Activated B cell treated with CpG ODN at 0.5 μM for 24 hours (primary cell): ENCODE data around the gene KLHL6. TPM values are rescaled to one million over a fixed set of nuclear protein-coding genes. Genes with fewer than 3 reads are reported as not detected.

Experiments
- ATAC-seq: fragments of 200-7000 bp; cut with Tn5 transposase; one replicate; pipeline ENCODE4 v1.10.0; 2021; ENCODE audit warnings: low read depth, mild to moderate bottlenecking, moderate library complexity
- CTCF ChIA-PET: fragments of 350-600 bp; sonication (Branson Sonifier 250); formaldehyde crosslinking; loops from one replicate; lab custom pipeline; 2021; ENCODE audit warnings: antibody characterized with exemption; lab: Charles Lee
- POLR2A ChIA-PET: fragments of 350-600 bp; sonication (Branson Sonifier 250); formaldehyde crosslinking; loops from one replicate; lab custom pipeline; 2021; ENCODE audit warnings: antibody characterized with exemption; lab: Charles Lee
- DNase-seq: peaks from one replicate; pipeline ENCODE4 v3.0.0; 2022
- H3K27ac Mint-ChIP-seq: one replicate; pipeline ENCODE4 v1.8.0; 2020; ENCODE audit warnings: mixed read lengths
- H3K27me3 Mint-ChIP-seq: one replicate; pipeline ENCODE4 v1.8.0; 2021; ENCODE audit warnings: mixed read lengths
- H3K36me3 Mint-ChIP-seq: one replicate; pipeline ENCODE4 v1.8.0; 2021; ENCODE audit warnings: low read depth, mixed read lengths
- H3K4me1 Mint-ChIP-seq: one replicate; pipeline ENCODE4 v1.8.0; 2021; ENCODE audit warnings: mixed read lengths
- H3K4me3 Mint-ChIP-seq: one replicate; pipeline ENCODE4 v1.8.0; 2020; ENCODE audit warnings: mild to moderate bottlenecking, mixed read lengths
- H3K9me3 Mint-ChIP-seq: one replicate; pipeline ENCODE4 v1.8.0; 2020; ENCODE audit warnings: mixed read lengths
- intact Hi-C: fragments of 100-400 bp; cut with micrococcal nuclease; formaldehyde crosslinking; loops from one replicate; pipeline ENCODE4 v1.15.1; 2024
- total RNA-seq: library from RNA; stranded (reverse); gene quantifications from 2 replicates; pipeline ENCODE4 v1.2.3, GENCODE V29; 2022
- TF ChIP-seq, protein P1 (sequence below): fragments of 200-600 bp; IDR thresholded peaks from one replicate; pipeline ENCODE4 v1.8.0; 2022; ENCODE audit warnings: antibody characterized with exemption, mild to moderate bottlenecking

Gene KLHL6, protein sequence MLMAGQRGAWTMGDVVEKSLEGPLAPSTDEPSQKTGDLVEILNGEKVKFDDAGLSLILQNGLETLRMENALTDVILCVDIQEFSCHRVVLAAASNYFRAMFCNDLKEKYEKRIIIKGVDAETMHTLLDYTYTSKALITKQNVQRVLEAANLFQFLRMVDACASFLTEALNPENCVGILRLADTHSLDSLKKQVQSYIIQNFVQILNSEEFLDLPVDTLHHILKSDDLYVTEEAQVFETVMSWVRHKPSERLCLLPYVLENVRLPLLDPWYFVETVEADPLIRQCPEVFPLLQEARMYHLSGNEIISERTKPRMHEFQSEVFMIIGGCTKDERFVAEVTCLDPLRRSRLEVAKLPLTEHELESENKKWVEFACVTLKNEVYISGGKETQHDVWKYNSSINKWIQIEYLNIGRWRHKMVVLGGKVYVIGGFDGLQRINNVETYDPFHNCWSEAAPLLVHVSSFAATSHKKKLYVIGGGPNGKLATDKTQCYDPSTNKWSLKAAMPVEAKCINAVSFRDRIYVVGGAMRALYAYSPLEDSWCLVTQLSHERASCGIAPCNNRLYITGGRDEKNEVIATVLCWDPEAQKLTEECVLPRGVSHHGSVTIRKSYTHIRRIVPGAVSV
- 34.6 and 41.7 TPM in 2 replicates for total RNA-seq

DNA sequence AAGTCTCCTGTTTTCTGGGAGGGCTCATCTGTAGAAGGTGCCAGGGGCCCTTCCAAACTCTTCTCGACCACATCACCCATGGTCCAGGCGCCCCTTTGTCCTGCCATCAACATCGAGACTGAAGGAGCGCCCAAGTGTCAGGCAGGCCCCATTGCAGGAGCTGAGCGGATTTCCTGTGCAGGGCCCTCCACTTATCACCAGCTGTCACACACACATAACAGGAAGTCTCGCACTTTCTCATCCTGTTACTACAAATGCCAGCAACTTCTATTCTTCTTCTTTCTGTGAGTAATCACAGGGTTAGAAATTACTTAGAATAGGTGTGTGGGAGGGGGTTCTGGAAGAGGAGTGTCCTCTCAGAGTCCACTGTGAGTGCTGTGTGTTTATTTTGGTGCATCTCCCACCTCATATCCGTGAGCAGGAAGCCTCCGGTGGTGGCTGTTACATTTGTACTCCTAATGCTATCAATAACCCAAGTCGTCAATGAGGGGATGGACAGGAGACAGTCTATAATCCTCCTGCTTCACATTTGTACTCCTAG is at the start of gene KLHL6:
Gene KLHL6, minus strand, starts transcription at position 166 of the 541 bp plus-strand sequence. Its CDS starts 53 bp downstream, at position 113.
- Mint-ChIP-seq H3K4me1 (peaks cover 54% of the 10 kb centered on the region), H3K36me3 (peaks cover 31% of the 10 kb centered on the region), H3K4me3 (peak within 1 kb of the TSS; percentile 98), H3K9me3 (no peaks in the 10 kb centered on the region), H3K27me3 (no peaks in the 10 kb centered on the region), H3K27ac (peak within 1 kb of the TSS; percentile 99)
- TF ChIP-seq, protein P1, sequence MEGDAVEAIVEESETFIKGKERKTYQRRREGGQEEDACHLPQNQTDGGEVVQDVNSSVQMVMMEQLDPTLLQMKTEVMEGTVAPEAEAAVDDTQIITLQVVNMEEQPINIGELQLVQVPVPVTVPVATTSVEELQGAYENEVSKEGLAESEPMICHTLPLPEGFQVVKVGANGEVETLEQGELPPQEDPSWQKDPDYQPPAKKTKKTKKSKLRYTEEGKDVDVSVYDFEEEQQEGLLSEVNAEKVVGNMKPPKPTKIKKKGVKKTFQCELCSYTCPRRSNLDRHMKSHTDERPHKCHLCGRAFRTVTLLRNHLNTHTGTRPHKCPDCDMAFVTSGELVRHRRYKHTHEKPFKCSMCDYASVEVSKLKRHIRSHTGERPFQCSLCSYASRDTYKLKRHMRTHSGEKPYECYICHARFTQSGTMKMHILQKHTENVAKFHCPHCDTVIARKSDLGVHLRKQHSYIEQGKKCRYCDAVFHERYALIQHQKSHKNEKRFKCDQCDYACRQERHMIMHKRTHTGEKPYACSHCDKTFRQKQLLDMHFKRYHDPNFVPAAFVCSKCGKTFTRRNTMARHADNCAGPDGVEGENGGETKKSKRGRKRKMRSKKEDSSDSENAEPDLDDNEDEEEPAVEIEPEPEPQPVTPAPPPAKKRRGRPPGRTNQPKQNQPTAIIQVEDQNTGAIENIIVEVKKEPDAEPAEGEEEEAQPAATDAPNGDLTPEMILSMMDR: no peak
- POLR2A ChIA-PET: interaction anchor here (0.6 to 1.7 kb wide), 11 partner anchors 11 to 81 kb away, joined by 3 to 15 read pairs (median 5); no protein-coding TSS in a partner anchor
- intact Hi-C loops: loop anchor here (1.0 to 2.0 kb wide), 5 partner anchors 17 to 143 kb away; no protein-coding TSS in a partner anchor
- peak; percentile 81 for ATAC-seq
- DNase-seq: peak; percentile 51
- CTCF ChIA-PET: interaction anchor here (0.8 kb wide), 1 partner anchor 14 kb away, joined by 6 read pairs; no protein-coding TSS in a partner anchor

DNA sequence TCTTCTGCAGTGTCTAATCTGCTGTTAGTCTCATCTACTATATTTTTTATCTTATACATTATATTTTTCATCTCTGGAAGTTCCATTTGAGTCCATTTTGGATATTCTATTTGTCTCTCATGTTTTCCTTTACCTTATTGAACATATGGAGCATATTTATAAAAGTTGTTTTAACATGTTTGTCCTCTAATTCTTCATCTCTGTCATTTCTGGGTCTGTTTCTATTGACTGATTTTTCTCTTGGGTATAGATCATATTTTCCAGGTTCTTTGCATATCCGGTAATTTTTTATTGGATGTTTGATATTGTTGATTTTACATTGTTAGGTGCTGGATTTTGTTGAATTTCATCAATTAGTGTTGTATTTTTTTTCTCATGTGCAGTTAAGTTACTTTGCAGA is 42.5 kb upstream of the KLHL6 start:
- intact Hi-C loops: loop anchor here (10.0 kb wide), 1 partner anchor 167 kb away; no protein-coding TSS in a partner anchor
- POLR2A ChIA-PET: no interaction called here

DNA sequence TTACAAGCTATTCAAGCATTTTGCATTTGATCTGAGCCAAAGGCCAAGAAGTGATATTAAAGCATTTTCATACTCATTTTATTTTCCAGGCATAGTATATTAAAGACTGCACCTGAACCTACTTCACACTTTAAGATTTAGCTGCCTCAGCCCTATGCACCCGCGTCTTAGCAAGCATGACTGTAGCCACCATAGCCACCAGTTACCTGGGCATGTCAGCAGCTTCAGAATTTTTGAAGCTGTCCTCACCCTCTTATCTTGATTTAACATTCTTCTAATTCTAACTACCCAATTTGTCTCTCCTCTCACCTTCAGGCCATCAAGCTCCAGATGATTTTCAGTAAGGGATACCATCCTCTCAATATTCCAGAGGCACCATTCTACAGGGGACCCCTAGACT is 39.1 kb upstream of the KLHL6 start:
- Mint-ChIP-seq H3K36me3 (peaks cover 9% of the 10 kb centered on the region), H3K27me3 (peaks cover 3% of the 10 kb centered on the region), H3K4me3 (no peak overlapping the region), H3K27ac (no peak overlapping the region), H3K9me3 (peaks cover 14% of the 10 kb centered on the region), H3K4me1 (peaks cover 25% of the 10 kb centered on the region)
- TF ChIP-seq, protein P1: no peak
- POLR2A ChIA-PET: interaction anchor here (0.7 kb wide), 1 partner anchor 21 kb away, joined by 5 read pairs; no protein-coding TSS in a partner anchor
- intact Hi-C loops: loop anchor here (5.0 to 10.0 kb wide), 3 partner anchors 67 to 170 kb away; partner anchors contain the start of gene YEATS2
- ATAC-seq (no peak), DNase-seq (no peak)
- CTCF ChIA-PET: no interaction called here

More for the DNA sequence above, 42.5 kb upstream of the KLHL6 start:
- Mint-ChIP-seq H3K9me3 (peaks cover 14% of the 10 kb centered on the region), H3K27me3 (peaks cover 2% of the 10 kb centered on the region), H3K36me3 (peaks cover 9% of the 10 kb centered on the region), H3K4me3 (no peak overlapping the region), H3K4me1 (no peaks in the 10 kb centered on the region), H3K27ac (no peak overlapping the region)
- DNase-seq: no peak
- no peak for ATAC-seq
- TF ChIP-seq, protein P1: no peak
- CTCF ChIA-PET: no interaction called here

DNA sequence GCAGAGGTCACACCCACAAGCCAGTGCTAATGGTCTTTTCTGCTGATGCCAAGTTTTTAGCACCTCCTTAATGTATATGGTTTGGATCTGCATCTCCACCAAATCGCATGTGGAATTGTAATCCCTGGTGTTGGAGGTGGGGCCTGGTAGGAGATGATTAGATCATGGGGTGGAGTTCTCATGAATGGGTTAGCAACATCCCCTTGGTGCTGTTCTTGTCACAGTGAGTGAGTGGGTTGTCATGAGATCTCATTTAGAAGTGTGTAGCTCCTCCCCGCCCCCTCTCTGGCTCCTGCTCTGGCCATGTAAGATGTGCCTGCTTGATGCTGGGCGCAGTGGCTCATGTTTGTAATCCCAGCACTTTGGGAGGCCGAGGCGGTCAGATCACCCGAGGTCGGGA is 37.3 kb upstream of the KLHL6 start:
- DNase-seq (no peak), ATAC-seq (no peak)
- ChIA-PET CTCF (interaction anchor here (1.6 to 3.1 kb wide), 3 partner anchors 13 to 174 kb away, joined by 5 to 8 read pairs (median 6); no protein-coding TSS in a partner anchor), POLR2A (interaction anchor here (1.0 to 3.2 kb wide), 4 partner anchors 43 to 105 kb away, joined by 3 to 32 read pairs (median 4); partner anchors contain the start of genes KLHL24 and YEATS2)
- H3K4me1 Mint-ChIP-seq: peaks cover 38% of the 10 kb centered on the region
- peaks cover 3% of the 10 kb centered on the region for H3K9me3 Mint-ChIP-seq
- TF ChIP-seq, protein P1: no peak
- peaks cover 3% of the 10 kb centered on the region for H3K27me3 Mint-ChIP-seq
- intact Hi-C loops: loop anchor here (1.0 to 10.0 kb wide), 6 partner anchors 38 to 172 kb away; partner anchors contain the start of genes KLHL6 and YEATS2
- H3K36me3 Mint-ChIP-seq: peaks cover 2% of the 10 kb centered on the region
- H3K27ac Mint-ChIP-seq: no peak overlapping the region
- no peak overlapping the region for H3K4me3 Mint-ChIP-seq
